Measurements from ENCODE around the gene DCLK1. TPM values are rescaled to one million over a fixed set of nuclear protein-coding genes. Genes with fewer than 3 reads are reported as not detected.

Gene DCLK1
- total and polyA plus RNA-seq, 9 donors: 3.3 to 37.0 (median 20.7) TPM

GRCh38 chr13:35849256-35849644 lies 281.9 kb downstream of the DCLK1 start:
- TF ChIP-seq CTCF (IDR thresholded peaks at IDR 0.05) (no peak), POLR2A (IDR thresholded peaks at IDR 0.05) (no peak), EP300 (IDR thresholded peaks at IDR 0.05) (no peak)
- no peaks in the 10 kb centered on the region for H3K9me3 ChIP-seq
- no peaks in the 10 kb centered on the region for H3K27me3 ChIP-seq
- H3K4me1 ChIP-seq (ENCODE audit: insufficient read depth): no peaks in the 10 kb centered on the region
- H3K4me3 ChIP-seq: no peak overlapping the region
- no peaks in the 10 kb centered on the region for H3K36me3 ChIP-seq
- no peak for DNase-seq
- H3K27ac ChIP-seq: no peak overlapping the region
- WGBS, 3 donors: 89 to 97% (median 90%) methylated on average over 2 of the region's 2 CpGs
- intact Hi-C loops (cut with DNase I): no loop called here

- H3K27ac ChIP-seq: no peak overlapping the region
- no peaks in the 10 kb centered on the region for H3K27me3 ChIP-seq
- no peaks in the 10 kb centered on the region for H3K36me3 ChIP-seq
- intact Hi-C loops (cut with DNase I): no loop called here
- no peak overlapping the region for H3K4me3 ChIP-seq
- H3K4me1 ChIP-seq (ENCODE audit: insufficient read depth): no peaks in the 10 kb centered on the region
- TF ChIP-seq CTCF (IDR thresholded peaks at IDR 0.05) (no peak), EP300 (IDR thresholded peaks at IDR 0.05) (no peak), POLR2A (IDR thresholded peaks at IDR 0.05) (no peak)
- DNase-seq: no peak
- 55 to 69% (median 65%) methylated on average over 3 of the region's 3 CpGs for WGBS, 3 donors
- H3K9me3 ChIP-seq: no peaks in the 10 kb centered on the region
These were observed 282.6 kb downstream of the DCLK1 start for GRCh38 chr13:35848336-35849255.

- Histone ChIP-seq H3K4me1 (ENCODE audit: insufficient read depth) (peaks cover 1% of the 10 kb centered on the region), H3K9me3 (no peaks in the 10 kb centered on the region), H3K4me3 (no peak overlapping the region), H3K36me3 (no peaks in the 10 kb centered on the region), H3K27ac (no peak overlapping the region), H3K27me3 (no peaks in the 10 kb centered on the region)
- intact Hi-C loops (cut with DNase I): no loop called here
- TF ChIP-seq CTCF (IDR thresholded peaks at IDR 0.05) (no peak), EP300 (IDR thresholded peaks at IDR 0.05) (no peak), POLR2A (IDR thresholded peaks at IDR 0.05) (no peak)
- DNase-seq: no peak
These were observed 287.9 kb downstream of the DCLK1 start for GRCh38 chr13:35843272-35843671.

- no peaks in the 10 kb centered on the region for H3K27me3 ChIP-seq
- no peak for DNase-seq
- no peak overlapping the region for H3K4me3 ChIP-seq
- H3K36me3 ChIP-seq: no peaks in the 10 kb centered on the region
- WGBS, 3 donors: 18 to 29% (median 22%) methylated on average over 4 of the region's 4 CpGs
- TF ChIP-seq CTCF (IDR thresholded peaks at IDR 0.05) (no peak), POLR2A (IDR thresholded peaks at IDR 0.05) (no peak), EP300 (IDR thresholded peaks at IDR 0.05) (no peak)
- H3K9me3 ChIP-seq: no peaks in the 10 kb centered on the region
- intact Hi-C loops (cut with DNase I): no loop called here
- H3K27ac ChIP-seq: no peak overlapping the region
- H3K4me1 ChIP-seq (ENCODE audit: insufficient read depth): peaks cover 1% of the 10 kb centered on the region
These were observed 290.1 kb downstream of the DCLK1 start for GRCh38 chr13:35841060-35841521.
